Measurements from ENCODE around the gene OR2Y1.

Gene OR2Y1

DNA sequence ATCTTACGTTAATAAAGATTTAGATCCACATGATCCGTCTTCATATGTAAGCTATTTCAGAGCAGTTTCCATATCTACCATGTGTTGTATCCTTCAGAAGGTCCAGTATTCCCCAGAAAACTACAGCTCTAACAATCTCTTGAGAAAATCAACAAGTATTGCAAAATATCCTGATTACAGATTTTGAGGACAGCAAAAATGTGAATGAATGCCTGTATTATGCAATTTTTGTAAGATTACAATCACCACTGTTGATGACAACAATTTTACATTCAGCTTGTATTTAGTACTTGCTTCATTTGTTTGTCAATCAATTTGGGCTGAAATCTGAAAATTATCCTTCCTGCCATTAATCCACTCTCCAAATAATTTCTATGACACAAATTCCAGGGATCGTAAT, 47.4 kb downstream of the OR2Y1 start:
- no peak overlapping the region for H3K4me3 ChIP-seq (ENCODE audit: low read depth in 1 of 2, low read length in 2 of 2)
- no peak overlapping the region for H3K9ac ChIP-seq (ENCODE audit: low read length)
- no peaks in the 10 kb centered on the region for H3K27me3 ChIP-seq (ENCODE audit: control insufficient read depth in 1 of 2, insufficient read depth in 2 of 2, low read length in 2 of 2)
- H3K9me3 ChIP-seq (ENCODE audit: low read length): peaks cover 4% of the 10 kb centered on the region
- no peaks in the 10 kb centered on the region for H3K4me1 ChIP-seq (ENCODE audit: insufficient read depth, low read length)
- H3K27ac ChIP-seq (ENCODE audit: low read depth, low read length): no peak overlapping the region
- no peaks in the 10 kb centered on the region for H3K36me3 ChIP-seq (ENCODE audit: insufficient read depth, low read length)

DNA sequence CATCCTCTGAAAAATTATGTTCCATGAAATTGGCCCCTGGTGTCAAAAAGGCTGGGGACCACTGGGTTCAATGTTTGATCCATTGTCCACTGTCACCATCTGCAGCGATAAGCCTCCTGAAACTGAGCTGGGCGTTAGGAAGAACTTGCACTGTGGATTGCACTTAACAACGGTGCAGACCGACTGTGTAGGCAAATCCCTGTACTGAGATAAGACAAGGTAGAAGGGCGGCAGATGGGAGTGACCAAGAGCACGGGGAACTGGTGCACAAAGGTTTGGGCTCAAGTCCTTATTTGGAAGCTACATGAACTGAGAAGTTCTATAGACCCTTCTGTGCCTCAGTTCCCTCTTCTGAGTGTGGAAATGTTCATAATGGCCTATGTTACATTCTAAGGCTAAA, 48.8 kb downstream of the OR2Y1 start:
- no peaks in the 10 kb centered on the region for H3K27me3 ChIP-seq (ENCODE audit: control insufficient read depth in 1 of 2, insufficient read depth in 2 of 2, low read length in 2 of 2)
- no peak overlapping the region for H3K9ac ChIP-seq (ENCODE audit: low read length)
- no peak overlapping the region for H3K27ac ChIP-seq (ENCODE audit: low read depth, low read length)

DNA sequence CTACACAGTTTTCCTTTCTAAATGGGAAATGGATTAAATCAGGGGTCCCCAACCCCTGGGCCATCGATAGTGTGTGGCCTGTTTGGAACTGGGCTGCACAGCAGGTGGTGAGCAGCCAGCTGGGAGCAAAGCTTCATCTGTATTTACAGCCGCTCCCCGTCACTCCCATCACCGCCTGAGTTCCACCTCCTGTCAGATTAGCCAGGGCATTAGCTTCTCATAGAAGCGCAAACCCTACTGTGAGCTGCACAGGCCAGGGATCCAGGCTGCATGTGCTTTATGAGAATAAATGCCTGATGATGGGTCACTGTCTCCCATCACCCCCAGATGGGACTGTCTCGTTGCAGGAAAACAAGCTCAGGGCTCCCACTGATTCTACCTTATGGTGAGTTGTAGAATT, 49.3 kb downstream of the OR2Y1 start:
- no peaks in the 10 kb centered on the region for H3K9me3 ChIP-seq (ENCODE audit: low read length)

More for the DNA sequence above, 48.8 kb downstream of the OR2Y1 start:
- Histone ChIP-seq H3K4me1 (ENCODE audit: insufficient read depth, low read length) (no peaks in the 10 kb centered on the region), H3K36me3 (ENCODE audit: insufficient read depth, low read length) (no peaks in the 10 kb centered on the region), H3K9me3 (ENCODE audit: low read length) (peaks cover 3% of the 10 kb centered on the region), H3K4me3 (ENCODE audit: low read depth in 1 of 2, low read length in 2 of 2) (no peak overlapping the region)

DNA sequence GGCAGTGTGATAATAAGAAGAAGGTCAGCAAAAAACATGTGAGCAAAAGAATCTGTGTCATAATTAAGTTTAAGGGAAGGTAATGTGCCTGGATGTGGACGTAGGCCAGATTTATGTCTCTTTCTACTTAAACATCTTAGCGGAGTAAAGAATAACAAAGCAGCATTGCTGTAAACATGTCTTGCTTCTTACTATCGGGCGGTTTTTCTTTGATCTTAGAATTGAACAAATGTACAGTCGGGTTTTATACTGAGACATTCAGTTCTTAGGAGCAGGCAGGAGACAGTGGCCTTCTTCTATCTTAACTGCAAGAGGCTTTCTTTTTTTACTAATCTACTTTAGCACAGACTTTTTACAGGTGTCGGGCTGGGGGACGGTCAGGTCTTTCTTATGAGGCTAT, 50.1 kb downstream of the OR2Y1 start:
- no peak overlapping the region for H3K9ac ChIP-seq (ENCODE audit: low read length)
- H3K27ac ChIP-seq (ENCODE audit: low read depth, low read length): no peak overlapping the region
- H3K4me1 ChIP-seq (ENCODE audit: insufficient read depth, low read length): no peaks in the 10 kb centered on the region
- no peaks in the 10 kb centered on the region for H3K27me3 ChIP-seq (ENCODE audit: control insufficient read depth in 1 of 2, insufficient read depth in 2 of 2, low read length in 2 of 2)
- H3K36me3 ChIP-seq (ENCODE audit: insufficient read depth, low read length): no peaks in the 10 kb centered on the region
- no peak overlapping the region for H3K4me3 ChIP-seq (ENCODE audit: low read depth in 1 of 2, low read length in 2 of 2)
- no peaks in the 10 kb centered on the region for H3K9me3 ChIP-seq (ENCODE audit: low read length)

More for the DNA sequence above, 49.3 kb downstream of the OR2Y1 start:
- Histone ChIP-seq H3K4me1 (ENCODE audit: insufficient read depth, low read length) (no peaks in the 10 kb centered on the region), H3K4me3 (ENCODE audit: low read depth in 1 of 2, low read length in 2 of 2) (no peak overlapping the region), H3K36me3 (ENCODE audit: insufficient read depth, low read length) (no peaks in the 10 kb centered on the region), H3K27ac (ENCODE audit: low read depth, low read length) (no peak overlapping the region), H3K9ac (ENCODE audit: low read length) (no peak overlapping the region), H3K27me3 (ENCODE audit: control insufficient read depth in 1 of 2, insufficient read depth in 2 of 2, low read length in 2 of 2) (no peaks in the 10 kb centered on the region)

All from muscle layer of colon (tissue), 2 donors.